GM12875 (cell line): ENCODE data around the gene LIX1L.
A peak's percentile ranks its signal among the peaks of the same experiment; 100 is the strongest.

Experiments
- H3K4me3 ChIP-seq: one replicate; pipeline ENCODE4 v1.5.1; 2011; ENCODE audit warnings: low read depth, low read length, control low read depth
- TF ChIP-seq, protein P1 (sequence below): IDR thresholded peaks from 2 replicates; pipeline ENCODE4 v1.5.1; 2011; ENCODE audit warnings: low read depth, mild to moderate bottlenecking, control low read depth, inconsistent platforms, low read length, moderate library complexity, borderline replicate concordance; ENCODE audit not compliant: insufficient read depth

Gene LIX1L

DNA sequence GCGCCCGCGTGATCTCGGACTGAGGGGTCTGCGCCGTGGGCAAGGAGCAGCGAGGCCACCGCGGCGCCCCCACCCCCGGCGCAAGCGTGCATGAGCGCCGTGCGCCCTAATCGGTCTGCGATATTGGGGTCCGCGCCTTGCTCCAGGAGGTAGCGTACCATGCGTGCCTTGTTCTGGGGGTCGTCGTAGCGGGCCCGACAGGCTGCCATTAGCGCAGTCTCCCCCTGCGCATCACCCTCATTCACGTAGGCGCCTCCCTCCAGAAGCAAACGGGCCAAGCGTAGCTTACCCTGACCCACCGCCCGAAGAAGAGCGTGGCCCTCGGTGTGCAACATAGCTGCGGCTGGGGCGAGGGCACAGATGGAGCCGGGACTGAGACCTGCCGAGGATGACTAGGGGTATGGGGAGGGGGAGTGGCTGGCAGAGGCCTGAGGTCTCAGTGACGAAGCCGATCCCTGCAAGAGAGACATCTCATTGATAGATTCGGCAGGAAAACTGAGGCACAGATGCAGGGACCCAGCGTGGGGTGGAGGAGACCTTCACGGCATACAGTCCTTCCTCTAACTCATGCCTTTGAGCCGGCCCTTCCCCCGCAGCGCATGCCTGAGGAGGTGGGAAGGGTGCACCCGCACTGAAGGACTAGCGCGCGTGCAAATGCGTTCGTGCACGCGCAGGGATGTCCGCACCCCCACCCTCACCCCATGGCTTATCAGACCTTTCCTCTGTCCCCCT, 3.8 kb upstream of the LIX1L start:
- TF ChIP-seq, protein P1, sequence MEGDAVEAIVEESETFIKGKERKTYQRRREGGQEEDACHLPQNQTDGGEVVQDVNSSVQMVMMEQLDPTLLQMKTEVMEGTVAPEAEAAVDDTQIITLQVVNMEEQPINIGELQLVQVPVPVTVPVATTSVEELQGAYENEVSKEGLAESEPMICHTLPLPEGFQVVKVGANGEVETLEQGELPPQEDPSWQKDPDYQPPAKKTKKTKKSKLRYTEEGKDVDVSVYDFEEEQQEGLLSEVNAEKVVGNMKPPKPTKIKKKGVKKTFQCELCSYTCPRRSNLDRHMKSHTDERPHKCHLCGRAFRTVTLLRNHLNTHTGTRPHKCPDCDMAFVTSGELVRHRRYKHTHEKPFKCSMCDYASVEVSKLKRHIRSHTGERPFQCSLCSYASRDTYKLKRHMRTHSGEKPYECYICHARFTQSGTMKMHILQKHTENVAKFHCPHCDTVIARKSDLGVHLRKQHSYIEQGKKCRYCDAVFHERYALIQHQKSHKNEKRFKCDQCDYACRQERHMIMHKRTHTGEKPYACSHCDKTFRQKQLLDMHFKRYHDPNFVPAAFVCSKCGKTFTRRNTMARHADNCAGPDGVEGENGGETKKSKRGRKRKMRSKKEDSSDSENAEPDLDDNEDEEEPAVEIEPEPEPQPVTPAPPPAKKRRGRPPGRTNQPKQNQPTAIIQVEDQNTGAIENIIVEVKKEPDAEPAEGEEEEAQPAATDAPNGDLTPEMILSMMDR = no peak
- H3K4me3 ChIP-seq = peak overlapping the region; percentile 61

DNA sequence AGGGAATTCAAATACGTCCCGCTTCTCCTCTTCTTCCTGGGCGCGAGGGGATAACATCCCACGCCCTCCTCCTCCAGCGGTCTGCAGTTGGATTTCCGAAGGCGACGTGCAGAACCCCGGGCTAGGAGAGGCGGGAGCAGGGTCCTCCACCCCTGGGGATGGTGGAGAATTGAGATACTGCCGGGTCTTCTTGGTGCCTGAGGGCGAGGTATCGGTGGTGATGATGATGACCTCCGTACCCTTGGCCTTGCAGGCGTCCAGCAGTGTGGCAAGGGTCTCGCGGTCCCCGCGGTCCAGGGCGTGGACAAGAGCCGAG, 3.2 kb upstream of the LIX1L start:
- TF ChIP-seq, protein P1 = no peak
- peak overlapping the region; percentile 61 for H3K4me3 ChIP-seq

DNA sequence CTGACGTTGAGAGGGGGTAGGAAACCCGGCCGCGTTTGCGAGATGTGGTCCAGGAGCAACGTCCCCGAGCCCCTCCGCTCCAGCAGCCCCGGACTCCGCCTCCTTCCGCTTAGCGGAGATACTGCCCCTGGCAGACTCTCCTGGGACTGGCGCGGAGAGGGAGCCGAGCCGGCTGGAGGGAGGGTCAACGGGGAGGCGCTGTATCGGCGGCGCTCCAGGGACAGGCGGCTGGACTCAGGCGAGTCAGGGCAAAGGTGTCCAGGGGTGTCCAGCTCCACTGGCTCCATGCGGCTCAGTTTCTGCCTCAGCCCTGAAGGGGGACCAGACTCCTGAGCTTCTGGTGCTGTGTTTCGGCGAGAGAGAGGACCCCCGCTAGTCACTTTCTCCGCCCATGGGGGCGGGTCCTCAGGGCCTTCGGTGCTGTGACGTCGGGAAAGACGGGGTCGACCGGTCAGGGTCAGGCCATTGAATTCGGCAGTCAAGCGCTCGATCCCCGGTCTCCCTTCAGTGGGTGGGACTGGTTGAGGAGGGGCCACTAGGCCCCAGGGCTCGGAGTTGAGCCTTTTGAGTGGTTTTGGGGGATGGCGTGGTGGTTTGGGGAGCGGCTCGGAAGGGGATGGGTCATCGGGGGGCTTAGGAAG, 2.8 kb upstream of the LIX1L start:
- TF ChIP-seq, protein P1 = no peak
- peak overlapping the region; percentile 61 for H3K4me3 ChIP-seq

- peak overlapping the region; percentile 61 for H3K4me3 ChIP-seq
- TF ChIP-seq, protein P1 = no peak
Observed at GRCh38 chr1:145959957-145960467, 2.2 kb upstream of the LIX1L start.

DNA sequence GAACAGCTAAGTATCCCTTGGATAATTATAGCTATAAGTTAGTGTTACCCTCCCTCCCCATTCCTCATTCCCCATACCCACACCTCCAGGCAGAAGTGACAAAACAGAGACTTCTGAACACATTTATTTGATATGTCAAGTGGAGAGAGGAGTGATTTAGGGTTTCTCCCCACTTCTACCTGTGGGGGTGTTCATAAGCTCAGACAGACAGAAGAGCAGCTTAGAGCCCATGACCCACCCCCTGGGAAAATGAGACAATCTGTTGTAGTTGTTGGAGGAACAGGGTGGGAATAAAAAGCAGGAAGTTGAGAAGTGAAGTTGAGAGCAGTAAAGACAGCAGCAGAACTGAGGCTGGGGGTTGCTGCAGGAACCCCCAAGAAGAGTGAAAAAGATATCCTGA, 1.5 kb upstream of the LIX1L start:
- H3K4me3 ChIP-seq = no peak overlapping the region
- TF ChIP-seq, protein P1 = no peak

- TF ChIP-seq, protein P1 = no peak
- no peak overlapping the region for H3K4me3 ChIP-seq
Observed at GRCh38 chr1:145958734-145959133, 917 bp upstream of the LIX1L start.
